Prostate gland (tissue), 2 donors: ENCODE results near the gene INPP5K. TPM values are rescaled to one million over a fixed set of nuclear protein-coding genes. Genes with fewer than 3 reads are reported as not detected.
"Not testable (repeated sequence)": the region's sequence is repeated elsewhere in the genome, so short reads cannot be mapped to it uniquely, and the experiment has no call there.

Experiments used
- DNase-seq: peaks from one replicate; pipeline ENCODE4 v3.0.0-alpha.2; 2019; ENCODE audit warnings: low spot score
- H3K27ac ChIP-seq, 2 donors: fragments of 200-600 bp; sonication (generic); 2 replicates each; pipeline ENCODE4 v1.5.1; 2017 to 2019
- H3K27me3 ChIP-seq: fragments of 200-600 bp; sonication (generic); replicated peaks from 2 replicates; pipeline ENCODE4 v1.5.1; 2019; ENCODE audit not compliant: insufficient read depth
- H3K36me3 ChIP-seq, 2 donors: fragments of 200-600 bp; sonication (generic); 1 replicate in 1 of 2; 2 replicates in 1 of 2; pipeline versions ENCODE4 v1.5.1 to v1.8.1; 2017 to 2019
- H3K4me1 ChIP-seq: fragments of 200-600 bp; sonication (generic); replicated peaks from 2 replicates; pipeline ENCODE4 v1.5.1; 2019
- H3K4me3 ChIP-seq, 2 donors: fragments of 200-600 bp; sonication (generic); 2 replicates each; pipeline ENCODE4 v1.5.1; 2017 to 2019
- H3K9me3 ChIP-seq: fragments of 200-600 bp; sonication (generic); 2 replicates; pipeline ENCODE4 v1.5.1; 2017
- POLR2A ChIP-seq: fragments of 450-650 bp; IDR thresholded peaks from one replicate; pipeline ENCODE4 v1.6.1; 2016; ENCODE audit warnings: antibody characterized with exemption, mild to moderate bottlenecking
- POLR2AphosphoS5 ChIP-seq: sonication (generic); formaldehyde crosslinking; IDR thresholded peaks from one replicate; pipeline ENCODE4 v1.6.1; 2017; ENCODE audit warnings: antibody characterized with exemption
- WGBS: methylation state at CpG from one replicate; pipeline ENCODE4 v1.1.5; 2018; 5-methylcytosine and 5-hydroxymethylcytosine counted together
- intact Hi-C: fragments of 100-400 bp; cut with DNase I; formaldehyde crosslinking; loops from one replicate; pipeline ENCODE4 v1.14.2; 2022
- total RNA-seq, 2 donors: library from RNA; depleted of rRNA; stranded (reverse); fragments of >200 nt; gene quantifications; one replicate each; pipeline ENCODE4 v1.1.0, GENCODE V29; 2016
- TF ChIP-seq, protein P1 (sequence below), 4 experiments: fragments of 200-600 bp in 2 of 4; fragments of 450-650 bp in 2 of 4; sonication (generic) in 2 of 4; IDR thresholded peaks; 1 replicate in 3 of 4; 2 replicates in 1 of 4; pipeline ENCODE4 v1.5.1; 2016 to 2019; ENCODE audit warnings: antibody characterized with exemption in 4 of 4, mild to moderate bottlenecking in 2 of 4, moderate library complexity in 2 of 4

The INPP5K gene
- total RNA-seq, 2 donors from 2014 or later: 82.7 to 87.4 TPM

DNA sequence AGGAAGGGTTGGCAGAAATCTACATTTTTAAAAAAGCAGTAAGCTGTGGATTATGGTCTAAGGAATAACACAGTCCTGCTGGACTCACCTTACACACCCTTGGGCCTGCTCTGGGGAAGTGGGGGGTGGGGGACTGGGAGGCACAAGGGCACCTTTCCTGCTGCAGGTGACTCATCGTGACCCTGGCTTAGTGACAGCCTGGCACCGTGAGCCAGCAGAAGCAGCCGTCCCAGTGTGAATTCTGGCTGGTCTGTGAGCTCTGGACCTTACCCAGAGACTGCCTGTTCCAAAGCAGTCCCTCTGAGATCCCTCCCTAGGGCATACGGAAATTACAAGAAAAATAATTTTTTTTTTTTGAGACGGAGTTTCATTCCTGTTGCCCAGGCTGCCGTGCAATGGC, 56.2 kb downstream of the INPP5K start:
- Histone ChIP-seq H3K4me3 (no peak overlapping the region), H3K27ac (peak overlapping the region; percentile 20 to 41), H3K27me3 (no peaks in the 10 kb centered on the region), H3K36me3 (peaks cover 0 to under 1% of the 10 kb centered on the region in 2 donors), H3K9me3 (no peaks in the 10 kb centered on the region), H3K4me1 (no peaks in the 10 kb centered on the region)
- DNase-seq: peak; percentile 73
- peak; percentile 70 for TF ChIP-seq POLR2AphosphoS5
- no peak for TF ChIP-seq POLR2A
- intact Hi-C loops: no loop called here
- WGBS: 2% methylated on average over 6 of the region's 6 CpGs

DNA sequence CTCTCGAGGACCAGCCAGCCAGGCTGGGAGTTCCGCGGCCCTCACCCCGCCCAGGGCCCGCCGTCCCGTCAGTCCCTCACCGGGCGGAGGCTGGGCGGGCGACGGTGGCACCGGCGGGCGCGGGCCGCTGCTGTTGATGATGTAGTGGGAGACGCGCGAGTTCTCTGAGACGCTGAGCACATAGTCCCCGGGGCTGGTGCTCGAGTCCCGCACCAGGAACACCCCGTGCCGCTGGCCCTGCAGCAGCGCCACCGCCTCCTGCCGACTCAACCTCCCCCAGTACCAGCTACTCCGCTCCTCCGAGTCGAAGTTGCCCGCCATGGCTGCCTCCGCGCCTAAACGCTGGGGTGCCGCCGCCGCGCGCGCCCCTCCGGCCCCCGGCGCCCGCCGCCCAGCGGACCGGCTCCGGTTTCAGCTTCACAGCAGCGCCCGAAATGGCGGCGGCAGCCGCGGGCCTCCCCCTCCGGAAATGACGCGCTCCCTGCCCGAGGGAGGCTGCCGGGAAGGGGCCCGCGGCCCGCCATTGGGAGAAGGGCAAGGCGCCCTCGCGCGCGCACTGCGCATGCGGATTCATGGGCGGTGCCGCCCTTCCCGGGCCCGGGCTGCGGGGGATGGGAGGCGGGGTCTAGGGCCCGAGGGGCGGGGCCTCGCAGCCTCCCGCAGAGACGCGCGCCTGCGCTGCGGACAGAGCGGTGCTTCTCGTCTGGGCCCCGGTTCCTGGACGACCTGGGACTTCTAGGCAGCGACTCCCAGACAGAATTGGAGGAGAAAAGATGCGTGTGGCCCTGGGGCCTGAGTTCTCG, 60.4 kb downstream of the INPP5K start, which contains the start of gene CRK:
CRK (minus strand) TSS at position 436 of the 803 bp plus-strand sequence; CDS start at position 321, 115 bp downstream.
- DNase-seq: peak; percentile 95
- H3K4me3 ChIP-seq: peak within 1 kb of the TSS; percentile 94 to 99
- intact Hi-C loops: loop anchor here (1.0 to 10.0 kb wide), 3 partner anchors 56 to 89 kb away; partner anchors contain the start of genes INPP5K and YWHAE
- no peaks in the 10 kb centered on the region for H3K36me3 ChIP-seq
- no peaks in the 10 kb centered on the region for H3K9me3 ChIP-seq
- TF ChIP-seq, protein P1, sequence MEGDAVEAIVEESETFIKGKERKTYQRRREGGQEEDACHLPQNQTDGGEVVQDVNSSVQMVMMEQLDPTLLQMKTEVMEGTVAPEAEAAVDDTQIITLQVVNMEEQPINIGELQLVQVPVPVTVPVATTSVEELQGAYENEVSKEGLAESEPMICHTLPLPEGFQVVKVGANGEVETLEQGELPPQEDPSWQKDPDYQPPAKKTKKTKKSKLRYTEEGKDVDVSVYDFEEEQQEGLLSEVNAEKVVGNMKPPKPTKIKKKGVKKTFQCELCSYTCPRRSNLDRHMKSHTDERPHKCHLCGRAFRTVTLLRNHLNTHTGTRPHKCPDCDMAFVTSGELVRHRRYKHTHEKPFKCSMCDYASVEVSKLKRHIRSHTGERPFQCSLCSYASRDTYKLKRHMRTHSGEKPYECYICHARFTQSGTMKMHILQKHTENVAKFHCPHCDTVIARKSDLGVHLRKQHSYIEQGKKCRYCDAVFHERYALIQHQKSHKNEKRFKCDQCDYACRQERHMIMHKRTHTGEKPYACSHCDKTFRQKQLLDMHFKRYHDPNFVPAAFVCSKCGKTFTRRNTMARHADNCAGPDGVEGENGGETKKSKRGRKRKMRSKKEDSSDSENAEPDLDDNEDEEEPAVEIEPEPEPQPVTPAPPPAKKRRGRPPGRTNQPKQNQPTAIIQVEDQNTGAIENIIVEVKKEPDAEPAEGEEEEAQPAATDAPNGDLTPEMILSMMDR (IDR thresholded peaks at IDR 0.05): peak in 2 of 4 experiments; percentile 20 to 35
- peak; percentile 95 for TF ChIP-seq POLR2AphosphoS5
- peak; percentile 96 for TF ChIP-seq POLR2A
- peak within 1 kb of the TSS; percentile 92 to 97 for H3K27ac ChIP-seq
- H3K4me1 ChIP-seq: peaks cover 9% of the 10 kb centered on the region
- WGBS: under 1% methylated on average over 62 of the region's 93 CpGs
- H3K27me3 ChIP-seq: no peaks in the 10 kb centered on the region

DNA sequence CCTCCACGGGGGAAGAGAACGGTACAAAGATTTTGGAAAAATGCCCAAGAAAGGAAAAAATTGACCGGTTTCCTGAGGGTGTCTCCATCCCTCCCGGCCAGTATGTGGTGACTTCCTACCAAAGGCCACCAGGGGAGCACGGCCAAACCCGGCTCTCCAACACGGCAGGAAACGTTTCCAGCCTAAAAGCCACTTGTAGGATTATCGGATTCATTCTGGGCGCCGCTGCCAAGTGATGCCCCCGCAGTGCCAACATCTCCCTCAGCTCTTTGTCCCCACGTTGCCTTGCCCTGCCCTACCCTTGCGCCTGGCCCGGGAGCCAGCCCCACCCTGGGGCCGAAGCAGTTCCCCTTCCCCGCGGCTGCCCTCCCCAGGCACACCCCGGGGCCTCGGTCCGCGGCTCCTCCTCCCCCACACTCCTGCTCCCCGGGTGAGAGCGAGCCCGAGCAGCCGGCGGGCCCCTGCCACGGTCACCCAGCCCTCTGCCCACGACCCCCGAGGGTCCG, 61.1 kb downstream of the INPP5K start:
- no peaks in the 10 kb centered on the region for H3K36me3 ChIP-seq
- peaks cover 9% of the 10 kb centered on the region for H3K4me1 ChIP-seq
- intact Hi-C loops: loop anchor here (5.0 to 10.0 kb wide), 2 partner anchors 59 to 88 kb away; partner anchors contain the start of gene INPP5K
- H3K9me3 ChIP-seq: no peaks in the 10 kb centered on the region
- no peaks in the 10 kb centered on the region for H3K27me3 ChIP-seq
- H3K27ac ChIP-seq: peak overlapping the region; percentile 92 to 97
- TF ChIP-seq POLR2A: no peak
- TF ChIP-seq, protein P1 (IDR thresholded peaks at IDR 0.05): peak in 3 of 4 experiments; percentile 27 to 71 (median 67)
- TF ChIP-seq POLR2AphosphoS5: no peak
- peak; percentile 43 for DNase-seq
- peak overlapping the region; percentile 94 to 99 for H3K4me3 ChIP-seq
- WGBS: 1% methylated on average over 24 of the region's 31 CpGs

DNA sequence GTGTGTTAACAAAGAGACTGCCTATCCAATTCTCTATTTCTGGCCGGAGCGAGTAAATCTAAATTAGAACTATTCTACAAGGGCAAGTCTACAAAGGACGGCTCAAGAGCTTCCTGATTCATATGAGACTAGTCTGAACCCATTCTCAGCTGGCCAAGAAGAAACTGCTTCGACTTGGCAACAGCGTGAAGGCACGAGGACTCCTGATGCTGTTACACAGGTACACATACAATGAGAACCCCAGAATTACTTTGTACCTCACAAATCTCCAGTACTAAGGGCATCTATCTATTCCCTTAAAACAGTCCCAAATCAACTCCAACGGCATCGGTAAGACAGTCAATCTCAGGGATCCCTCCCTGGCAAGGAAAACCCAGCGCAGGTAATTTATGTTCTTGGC, 61.9 kb downstream of the INPP5K start:
- TF ChIP-seq POLR2AphosphoS5: no peak
- TF ChIP-seq POLR2A: no peak
- TF ChIP-seq, protein P1 (IDR thresholded peaks at IDR 0.05): no peak
- Histone ChIP-seq H3K27me3 (no peaks in the 10 kb centered on the region), H3K4me3 (peak overlapping the region; percentile 94 to 99), H3K36me3 (no peaks in the 10 kb centered on the region), H3K4me1 (peaks cover 9% of the 10 kb centered on the region), H3K27ac (peak overlapping the region; percentile 92 to 97), H3K9me3 (no peaks in the 10 kb centered on the region)
- WGBS: 39% methylated on average over 9 of the region's 9 CpGs
- DNase-seq: no peak
- intact Hi-C loops: loop anchor here (10.0 kb wide), 1 partner anchor 60 kb away; the partner anchor contains the start of gene INPP5K

DNA sequence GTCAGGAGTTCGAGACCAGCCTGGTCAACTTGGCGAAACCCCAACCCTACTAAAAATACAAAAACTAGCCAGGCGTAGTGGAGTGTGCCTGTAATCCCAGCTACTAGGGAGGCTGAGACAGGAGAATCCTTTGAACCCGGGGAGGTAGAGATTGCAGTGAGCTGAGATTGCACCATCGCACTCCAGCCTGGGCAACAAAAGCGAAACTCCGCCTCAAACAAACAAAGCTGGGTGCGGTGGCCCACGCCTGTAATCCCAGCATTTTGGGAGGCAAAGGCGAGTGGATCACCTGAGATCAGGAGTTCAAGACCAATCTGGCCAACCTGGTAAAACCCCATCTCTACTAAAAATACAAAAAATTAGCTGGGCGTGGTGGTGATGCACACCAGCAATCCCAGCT, 62.7 kb downstream of the INPP5K start:
- H3K27ac ChIP-seq, H3K4me1 ChIP-seq: not testable (repeated sequence)

More for the DNA sequence above, 62.7 kb downstream of the INPP5K start:
- H3K36me3 ChIP-seq, H3K9me3 ChIP-seq, H3K27me3 ChIP-seq, DNase-seq, H3K4me3 ChIP-seq: not testable (repeated sequence)
- WGBS: 91% methylated on average over 11 of the region's 11 CpGs
- intact Hi-C loops: loop anchor here (10.0 kb wide), 1 partner anchor 61 kb away; the partner anchor contains the start of gene INPP5K
